CD4-positive, alpha-beta T cell (primary cell): Measurements from ENCODE around the gene PIK3R1. TPM values are rescaled to one million over a fixed set of nuclear protein-coding genes. Genes with fewer than 3 reads are reported as not detected.

ENCODE experiments used
- ATAC-seq: fragments of 200-7000 bp; cut with Tn5 transposase; one replicate; pipeline ENCODE4 v1.10.0; 2022; ENCODE audit warnings: mild to moderate bottlenecking; ENCODE audit not compliant: poor library complexity
- CTCF ChIA-PET: fragments of 350-600 bp; sonication (Branson Sonifier 250); formaldehyde crosslinking; loops from one replicate; lab custom pipeline; 2021; ENCODE audit warnings: antibody characterized with exemption, inconsistent platforms; lab: Charles Lee
- POLR2A ChIA-PET: fragments of 350-600 bp; sonication (Branson Sonifier 250); formaldehyde crosslinking; loops from one replicate; lab custom pipeline; 2021; ENCODE audit warnings: antibody characterized with exemption, inconsistent platforms; lab: Charles Lee
- DNase-seq, 14 experiments: peaks; one replicate each; pipeline ENCODE4 v3.0.0-alpha.2; 2013 to 2020; ENCODE audit warnings: mixed read lengths in 2 of 14
- H3K27ac ChIP-seq, 2 donors: one replicate each; pipeline versions ENCODE4 v1.5.1 to v1.7.0; 2013; ENCODE audit warnings: low read length in 2 of 2, low read depth in 1 of 2, mild to moderate bottlenecking in 1 of 2
- H3K27me3 ChIP-seq, 2 experiments: 1 replicate in 1 of 2; 2 replicates in 1 of 2; pipeline versions ENCODE4 v1.6.1 to v1.7.0; 2013; ENCODE audit warnings: low read length in 2 of 2, control low read depth in 1 of 2, mild to moderate bottlenecking in 1 of 2, moderate library complexity in 1 of 2; ENCODE audit not compliant: insufficient read depth in 2 of 2, control insufficient read depth in 1 of 2
- H3K36me3 ChIP-seq: one replicate; pipeline ENCODE4 v1.6.1; 2013; ENCODE audit warnings: low read length, control low read depth; ENCODE audit not compliant: insufficient read depth
- H3K4me1 ChIP-seq: one replicate; pipeline ENCODE4 v1.6.1; 2013; ENCODE audit warnings: low read length, control low read depth; ENCODE audit not compliant: insufficient read depth
- H3K4me3 ChIP-seq: one replicate; pipeline ENCODE4 v1.5.1; 2013; ENCODE audit warnings: mild to moderate bottlenecking, low read length, moderate library complexity
- H3K9me3 ChIP-seq, 2 experiments: 1 replicate in 1 of 2; 2 replicates in 1 of 2; pipeline versions ENCODE4 v1.6.1 to v1.7.0; 2013; ENCODE audit warnings: low read length in 2 of 2, mild to moderate bottlenecking in 2 of 2, control low read depth in 1 of 2, moderate library complexity in 1 of 2; ENCODE audit not compliant: control insufficient read depth in 1 of 2, insufficient read depth in 1 of 2
- H3K27ac Mint-ChIP-seq: one replicate; pipeline ENCODE4 v1.8.0; 2020; ENCODE audit warnings: mixed read lengths
- H3K27me3 Mint-ChIP-seq: one replicate; pipeline ENCODE4 v1.8.0; 2021; ENCODE audit warnings: mixed read lengths
- H3K36me3 Mint-ChIP-seq: one replicate; pipeline ENCODE4 v1.8.0; 2021; ENCODE audit warnings: low read depth, mixed read lengths
- H3K4me1 Mint-ChIP-seq: one replicate; pipeline ENCODE4 v1.8.0; 2021; ENCODE audit warnings: low read depth, mixed read lengths
- H3K4me3 Mint-ChIP-seq: one replicate; pipeline ENCODE4 v1.8.0; 2020; ENCODE audit warnings: mild to moderate bottlenecking, mixed read lengths
- H3K9me3 Mint-ChIP-seq: one replicate; pipeline ENCODE4 v1.8.0; 2020; ENCODE audit warnings: mixed read lengths
- CTCF ChIP-seq: fragments of 200-600 bp; IDR thresholded peaks from one replicate; pipeline ENCODE4 v1.8.0; 2022; ENCODE audit warnings: antibody characterized with exemption, mild to moderate bottlenecking
- intact Hi-C, 2 experiments: fragments of 100-400 bp; cut with DNase I in 1 of 2; cut with micrococcal nuclease in 1 of 2; formaldehyde crosslinking; loops; one replicate each; pipeline versions ENCODE4 v1.15.1 to v1.9.0; 2023 to 2025; cut with DNase I, micrococcal nuclease
- total RNA-seq, 174 experiments: library from RNA in 2 of 174; stranded (reverse) in 2 of 174; gene quantifications; one replicate each; pipeline ENCODE4 v1.2.3 and lab custom pipeline; 2021 to 2026

Gene PIK3R1
- total RNA-seq, 2 experiments from 2014 or later = 455 to 459 TPM

DNA sequence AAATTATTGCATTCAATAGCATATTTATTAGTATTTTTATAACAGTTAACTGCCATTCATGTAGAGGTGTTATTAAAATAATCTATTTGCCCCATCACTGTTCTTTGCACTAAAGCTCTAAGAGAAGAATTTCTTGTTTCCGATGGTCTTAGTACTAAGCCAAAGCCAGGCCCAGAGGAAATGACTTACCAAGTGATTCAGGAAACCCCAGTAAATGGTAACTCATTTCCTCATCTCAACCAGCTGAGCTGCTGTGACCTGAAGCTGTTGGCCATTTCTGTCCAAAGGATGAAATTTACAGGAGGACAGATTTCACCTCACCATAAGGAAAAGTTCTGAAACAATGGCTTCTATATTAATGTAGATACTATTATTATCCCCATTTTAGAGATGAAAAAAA is 117.0 kb downstream of the PIK3R1 start:
- Mint-ChIP-seq H3K27me3 (peaks cover 2% of the 10 kb centered on the region), H3K4me3 (no peak overlapping the region), H3K4me1 (no peaks in the 10 kb centered on the region), H3K36me3 (no peaks in the 10 kb centered on the region), H3K27ac (no peak overlapping the region), H3K9me3 (no peaks in the 10 kb centered on the region)
- ChIA-PET POLR2A (no interaction called here), CTCF (no interaction called here)
- Histone ChIP-seq H3K9me3 (no peaks in the 10 kb centered on the region), H3K4me1 (peaks cover 3% of the 10 kb centered on the region), H3K36me3 (no peaks in the 10 kb centered on the region), H3K27me3 (no peaks in the 10 kb centered on the region), H3K4me3 (no peak overlapping the region), H3K27ac (no peak overlapping the region)
- ATAC-seq (no peak), DNase-seq (peak in 2 of 14 experiments; percentile 42 to 43)
- intact Hi-C loops = no loop called here
- TF ChIP-seq CTCF = no peak

- H3K9me3 Mint-ChIP-seq = no peaks in the 10 kb centered on the region
- H3K4me3 ChIP-seq = no peak overlapping the region
- no peak overlapping the region for H3K27ac Mint-ChIP-seq
- ATAC-seq (no peak), DNase-seq (peak in 1 of 14 experiments; percentile 21)
- no peaks in the 10 kb centered on the region for H3K36me3 ChIP-seq
- no peak overlapping the region for H3K4me3 Mint-ChIP-seq
- no peaks in the 10 kb centered on the region for H3K27me3 Mint-ChIP-seq
- no peaks in the 10 kb centered on the region for H3K27me3 ChIP-seq
- H3K9me3 ChIP-seq = no peaks in the 10 kb centered on the region
- no peak for TF ChIP-seq CTCF
- no peaks in the 10 kb centered on the region for H3K36me3 Mint-ChIP-seq
- POLR2A ChIA-PET = no interaction called here
- intact Hi-C loops = no loop called here
- no peak overlapping the region for H3K27ac ChIP-seq
- no peaks in the 10 kb centered on the region for H3K4me1 Mint-ChIP-seq
- CTCF ChIA-PET = no interaction called here
- peaks cover 3% of the 10 kb centered on the region for H3K4me1 ChIP-seq
Measured at GRCh38 chr5:68333649-68334552, 118.3 kb downstream of the PIK3R1 start.

- H3K9me3 Mint-ChIP-seq = no peaks in the 10 kb centered on the region
- H3K4me1 ChIP-seq = peaks cover 3% of the 10 kb centered on the region
- ChIA-PET POLR2A (no interaction called here), CTCF (no interaction called here)
- no peaks in the 10 kb centered on the region for H3K9me3 ChIP-seq
- no peaks in the 10 kb centered on the region for H3K27me3 ChIP-seq
- peak in 1 of 14 experiments; percentile 16 for DNase-seq
- no peak for TF ChIP-seq CTCF
- no peaks in the 10 kb centered on the region for H3K4me1 Mint-ChIP-seq
- no peak overlapping the region for H3K4me3 ChIP-seq
- H3K27me3 Mint-ChIP-seq = no peaks in the 10 kb centered on the region
- no peak for ATAC-seq
- H3K36me3 Mint-ChIP-seq = no peaks in the 10 kb centered on the region
- H3K27ac ChIP-seq = no peak overlapping the region
- no peaks in the 10 kb centered on the region for H3K36me3 ChIP-seq
- H3K27ac Mint-ChIP-seq = no peak overlapping the region
- no peak overlapping the region for H3K4me3 Mint-ChIP-seq
- intact Hi-C loops = no loop called here
Measured at GRCh38 chr5:68334553-68334886, 119.0 kb downstream of the PIK3R1 start.
